HepG2 (cell line): ENCODE data around the gene NUDT22. TPM values are rescaled to one million over a fixed set of nuclear protein-coding genes. Genes with fewer than 3 reads are reported as not detected.

Experiments used
- ATAD3A ChIP-seq: sonication (generic); formaldehyde crosslinking; IDR thresholded peaks from 2 replicates; pipeline ENCODE4 v1.4.0; 2020; ENCODE audit warnings: missing genetic modification reagents
- ATF7-NPFF ChIP-seq: sonication (generic); formaldehyde crosslinking; IDR thresholded peaks from 2 replicates; pipeline ENCODE4 v1.8.1; 2023; ENCODE audit warnings: mild to moderate bottlenecking, low read depth, missing genetic modification reagents, moderate library complexity
- IKZF1 ChIP-seq: fragments of 450-650 bp; IDR thresholded peaks from 2 replicates; pipeline ENCODE4 v1.7.1; 2016
- MTF1 ChIP-seq: sonication (generic); formaldehyde crosslinking; IDR thresholded peaks from 2 replicates; pipeline ENCODE4 v1.5.0; 2020; ENCODE audit warnings: missing genetic modification reagents
- NONO ChIP-seq, 2 experiments: fragments of 450-650 bp in 1 of 2; sonication (generic) in 1 of 2; formaldehyde crosslinking in 1 of 2; IDR thresholded peaks in 1 of 2; conservative IDR thresholded peaks in 1 of 2; 2 replicates each; pipeline versions ENCODE4 v1.6.1 to v1.8.0; 2017 to 2022; ENCODE audit warnings: mild to moderate bottlenecking in 1 of 2, missing genetic modification reagents in 1 of 2, moderate library complexity in 1 of 2
- SAP130 ChIP-seq: IDR thresholded peaks from 2 replicates; pipeline ENCODE4 v1.6.1; 2016; ENCODE audit warnings: low read depth
- SUZ12 ChIP-seq: fragments of 150-350 bp; IDR thresholded peaks from 2 replicates; pipeline ENCODE4 v1.6.1; 2014; ENCODE audit warnings: low read depth, low read length
- ZBTB7A ChIP-seq: sonication (generic); formaldehyde crosslinking; IDR thresholded peaks from 2 replicates; pipeline ENCODE4 v1.8.0; 2022; ENCODE audit warnings: mild to moderate bottlenecking, missing genetic modification reagents
- ZBTB8A ChIP-seq: sonication (generic); formaldehyde crosslinking; IDR thresholded peaks from 2 replicates; pipeline ENCODE4 v1.4.0; 2020; ENCODE audit warnings: mild to moderate bottlenecking, low read depth, missing genetic modification reagents, borderline replicate concordance
- ZMAT3 ChIP-seq: sonication (generic); formaldehyde crosslinking; conservative IDR thresholded peaks from 2 replicates; pipeline ENCODE4 v1.7.0; 2021; ENCODE audit warnings: missing genetic modification reagents
- ZNF264 ChIP-seq: sonication (generic); formaldehyde crosslinking; IDR thresholded peaks from 2 replicates; pipeline ENCODE4 v1.4.0; 2020; ENCODE audit warnings: missing genetic modification reagents
- ZNF329 ChIP-seq: sonication (generic); formaldehyde crosslinking; IDR thresholded peaks from 2 replicates; pipeline ENCODE4 v1.9.0; 2021; ENCODE audit warnings: low read depth, mild to moderate bottlenecking, missing genetic modification reagents
- ZNF549 ChIP-seq: sonication (generic); formaldehyde crosslinking; IDR thresholded peaks from 2 replicates; pipeline ENCODE4 v1.5.0; 2020; ENCODE audit warnings: missing genetic modification reagents
- ZNF614 ChIP-seq: IDR thresholded peaks from 2 replicates; pipeline ENCODE4 v1.6.1; 2018; ENCODE audit warnings: missing biosample characterization, missing genetic modification reagents, inconsistent platforms, borderline replicate concordance
- polyA plus RNA-seq, 8 experiments: library from polyadenylated mRNA; depleted of rRNA in 3 of 8; stranded (reverse) in 7 of 8; unstranded in 1 of 8; fragments of >200 nt; fragmentation: Illumina TruSeq in 4 of 8; extraction: Trizol in 4 of 8; gene quantifications; 2 replicates each; pipeline versions ENCODE4 v1.2.1 to v1.2.3, GENCODE V29; 2011 to 2016; ENCODE audit warnings: low read depth in 4 of 8, missing spikeins in 1 of 8, mixed read lengths in 1 of 8; ENCODE audit not compliant: insufficient read depth in 1 of 8
- total RNA-seq, 5 experiments: library from RNA; depleted of rRNA; stranded (reverse); fragments of >200 nt; fragmentation: Illumina TruSeq; extraction: Trizol; gene quantifications; 2 replicates each; pipeline ENCODE4 v1.2.3, GENCODE V29; 2016; ENCODE audit warnings: low read depth in 1 of 5
- TF ChIP-seq, protein P1 (sequence below): sonication (generic); formaldehyde crosslinking; IDR thresholded peaks from 2 replicates; pipeline ENCODE4 v1.5.1; 2020; ENCODE audit warnings: mild to moderate bottlenecking, missing genetic modification reagents, moderate library complexity
- TF ChIP-seq, protein P2 (sequence below): sonication (generic); formaldehyde crosslinking; IDR thresholded peaks from 2 replicates; pipeline ENCODE4 v1.4.0; 2020; ENCODE audit warnings: missing genetic modification reagents, borderline replicate concordance
- TF ChIP-seq, protein P3 (sequence below): sonication (generic); formaldehyde crosslinking; IDR thresholded peaks from 2 replicates; pipeline ENCODE4 v1.5.0; 2020; ENCODE audit warnings: missing genetic modification reagents
- TF ChIP-seq, protein P4 (sequence below): sonication (generic); formaldehyde crosslinking; IDR thresholded peaks from 2 replicates; pipeline ENCODE4 v1.9.0; 2021; ENCODE audit warnings: missing genetic modification reagents, borderline replicate concordance
- TF ChIP-seq, protein P5 (sequence below): sonication (generic); formaldehyde crosslinking; IDR thresholded peaks from 2 replicates; pipeline ENCODE4 v1.4.0; 2020; ENCODE audit warnings: mild to moderate bottlenecking, low read depth, missing genetic modification reagents

NUDT22 gene
- total and polyA plus RNA-seq, 2 of the 13 experiments (the other 11 are each of a cell fraction or from before 2014, with no cell fraction given), result 33.5 to 39.8 TPM

DNA sequence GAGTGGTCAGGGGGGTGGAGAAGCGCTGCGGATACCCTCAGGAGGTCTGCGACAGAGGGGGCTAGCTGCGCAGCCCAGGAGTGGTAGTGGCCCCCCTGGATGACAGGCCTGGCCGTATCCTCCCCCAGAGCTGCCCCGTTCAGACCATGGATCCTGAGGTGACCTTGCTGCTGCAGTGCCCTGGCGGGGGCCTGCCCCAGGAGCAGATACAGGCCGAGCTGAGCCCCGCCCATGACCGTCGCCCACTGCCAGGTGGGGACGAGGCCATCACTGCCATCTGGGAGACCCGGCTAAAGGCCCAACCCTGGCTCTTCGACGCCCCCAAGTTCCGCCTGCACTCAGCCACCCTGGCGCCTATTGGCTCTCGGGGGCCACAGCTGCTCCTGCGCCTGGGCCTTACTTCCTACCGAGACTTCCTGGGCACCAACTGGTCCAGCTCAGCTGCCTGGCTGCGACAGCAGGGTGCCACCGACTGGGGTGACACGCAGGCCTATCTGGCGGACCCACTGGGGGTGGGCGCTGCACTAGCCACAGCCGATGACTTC, 505 bp downstream of the NUDT22 start (continued):
- TF ChIP-seq ZMAT3 (CRISPR knock-in tag) (0 out of 2 replicates have a peak, but pooled peaks have one; percentile 1), SAP130 (CRISPR knock-in tag) (peak; percentile 46; the same call in 1 of the 2 replicates), ZNF264 (CRISPR knock-in tag) (0 out of 2 replicates have a peak, but pooled peaks have one; percentile 19), ZBTB8A (CRISPR knock-in tag) (no peak), MTF1 (CRISPR knock-in tag) (no peak), IKZF1 (no peak), ZNF329 (no peak), SUZ12 (no peak), ZNF614 (CRISPR knock-in tag) (no peak; the same call in 1 of the 2 replicates), ZBTB7A (CRISPR knock-in tag) (no peak), ATAD3A (CRISPR knock-in tag) (no peak), ATF7-NPFF (no peak), NONO (IDR thresholded peaks at IDR 0.05) (no peak), NONO (CRISPR knock-in tag; conservative IDR thresholded peaks at IDR 0.05) (no peak), ZNF549 (no peak)
- TF ChIP-seq, protein P1, sequence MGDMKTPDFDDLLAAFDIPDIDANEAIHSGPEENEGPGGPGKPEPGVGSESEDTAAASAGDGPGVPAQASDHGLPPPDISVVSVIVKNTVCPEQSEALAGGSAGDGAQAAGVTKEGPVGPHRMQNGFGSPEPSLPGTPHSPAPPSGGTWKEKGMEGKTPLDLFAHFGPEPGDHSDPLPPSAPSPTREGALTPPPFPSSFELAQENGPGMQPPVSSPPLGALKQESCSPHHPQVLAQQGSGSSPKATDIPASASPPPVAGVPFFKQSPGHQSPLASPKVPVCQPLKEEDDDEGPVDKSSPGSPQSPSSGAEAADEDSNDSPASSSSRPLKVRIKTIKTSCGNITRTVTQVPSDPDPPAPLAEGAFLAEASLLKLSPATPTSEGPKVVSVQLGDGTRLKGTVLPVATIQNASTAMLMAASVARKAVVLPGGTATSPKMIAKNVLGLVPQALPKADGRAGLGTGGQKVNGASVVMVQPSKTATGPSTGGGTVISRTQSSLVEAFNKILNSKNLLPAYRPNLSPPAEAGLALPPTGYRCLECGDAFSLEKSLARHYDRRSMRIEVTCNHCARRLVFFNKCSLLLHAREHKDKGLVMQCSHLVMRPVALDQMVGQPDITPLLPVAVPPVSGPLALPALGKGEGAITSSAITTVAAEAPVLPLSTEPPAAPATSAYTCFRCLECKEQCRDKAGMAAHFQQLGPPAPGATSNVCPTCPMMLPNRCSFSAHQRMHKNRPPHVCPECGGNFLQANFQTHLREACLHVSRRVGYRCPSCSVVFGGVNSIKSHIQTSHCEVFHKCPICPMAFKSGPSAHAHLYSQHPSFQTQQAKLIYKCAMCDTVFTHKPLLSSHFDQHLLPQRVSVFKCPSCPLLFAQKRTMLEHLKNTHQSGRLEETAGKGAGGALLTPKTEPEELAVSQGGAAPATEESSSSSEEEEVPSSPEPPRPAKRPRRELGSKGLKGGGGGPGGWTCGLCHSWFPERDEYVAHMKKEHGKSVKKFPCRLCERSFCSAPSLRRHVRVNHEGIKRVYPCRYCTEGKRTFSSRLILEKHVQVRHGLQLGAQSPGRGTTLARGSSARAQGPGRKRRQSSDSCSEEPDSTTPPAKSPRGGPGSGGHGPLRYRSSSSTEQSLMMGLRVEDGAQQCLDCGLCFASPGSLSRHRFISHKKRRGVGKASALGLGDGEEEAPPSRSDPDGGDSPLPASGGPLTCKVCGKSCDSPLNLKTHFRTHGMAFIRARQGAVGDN (CRISPR knock-in tag), result peak; percentile 92
- TF ChIP-seq, protein P2, sequence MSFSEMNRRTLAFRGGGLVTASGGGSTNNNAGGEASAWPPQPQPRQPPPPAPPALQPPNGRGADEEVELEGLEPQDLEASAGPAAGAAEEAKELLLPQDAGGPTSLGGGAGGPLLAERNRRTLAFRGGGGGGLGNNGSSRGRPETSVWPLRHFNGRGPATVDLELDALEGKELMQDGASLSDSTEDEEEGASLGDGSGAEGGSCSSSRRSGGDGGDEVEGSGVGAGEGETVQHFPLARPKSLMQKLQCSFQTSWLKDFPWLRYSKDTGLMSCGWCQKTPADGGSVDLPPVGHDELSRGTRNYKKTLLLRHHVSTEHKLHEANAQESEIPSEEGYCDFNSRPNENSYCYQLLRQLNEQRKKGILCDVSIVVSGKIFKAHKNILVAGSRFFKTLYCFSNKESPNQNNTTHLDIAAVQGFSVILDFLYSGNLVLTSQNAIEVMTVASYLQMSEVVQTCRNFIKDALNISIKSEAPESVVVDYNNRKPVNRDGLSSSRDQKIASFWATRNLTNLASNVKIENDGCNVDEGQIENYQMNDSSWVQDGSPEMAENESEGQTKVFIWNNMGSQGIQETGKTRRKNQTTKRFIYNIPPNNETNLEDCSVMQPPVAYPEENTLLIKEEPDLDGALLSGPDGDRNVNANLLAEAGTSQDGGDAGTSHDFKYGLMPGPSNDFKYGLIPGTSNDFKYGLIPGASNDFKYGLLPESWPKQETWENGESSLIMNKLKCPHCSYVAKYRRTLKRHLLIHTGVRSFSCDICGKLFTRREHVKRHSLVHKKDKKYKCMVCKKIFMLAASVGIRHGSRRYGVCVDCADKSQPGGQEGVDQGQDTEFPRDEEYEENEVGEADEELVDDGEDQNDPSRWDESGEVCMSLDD (CRISPR knock-in tag), result no peak
- TF ChIP-seq, protein P3, sequence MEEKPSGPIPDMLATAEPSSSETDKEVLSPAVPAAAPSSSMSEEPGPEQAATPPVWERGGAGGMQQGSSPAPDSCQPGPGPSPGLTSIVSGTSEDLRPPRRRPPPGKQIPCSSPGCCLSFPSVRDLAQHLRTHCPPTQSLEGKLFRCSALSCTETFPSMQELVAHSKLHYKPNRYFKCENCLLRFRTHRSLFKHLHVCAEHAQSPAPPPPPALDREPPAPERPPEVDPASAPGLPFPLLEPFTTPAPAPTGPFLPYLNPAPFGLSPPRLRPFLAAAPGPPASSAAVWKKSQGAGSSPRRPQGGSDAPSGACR (CRISPR knock-in tag), result no peak
- TF ChIP-seq, protein P4, sequence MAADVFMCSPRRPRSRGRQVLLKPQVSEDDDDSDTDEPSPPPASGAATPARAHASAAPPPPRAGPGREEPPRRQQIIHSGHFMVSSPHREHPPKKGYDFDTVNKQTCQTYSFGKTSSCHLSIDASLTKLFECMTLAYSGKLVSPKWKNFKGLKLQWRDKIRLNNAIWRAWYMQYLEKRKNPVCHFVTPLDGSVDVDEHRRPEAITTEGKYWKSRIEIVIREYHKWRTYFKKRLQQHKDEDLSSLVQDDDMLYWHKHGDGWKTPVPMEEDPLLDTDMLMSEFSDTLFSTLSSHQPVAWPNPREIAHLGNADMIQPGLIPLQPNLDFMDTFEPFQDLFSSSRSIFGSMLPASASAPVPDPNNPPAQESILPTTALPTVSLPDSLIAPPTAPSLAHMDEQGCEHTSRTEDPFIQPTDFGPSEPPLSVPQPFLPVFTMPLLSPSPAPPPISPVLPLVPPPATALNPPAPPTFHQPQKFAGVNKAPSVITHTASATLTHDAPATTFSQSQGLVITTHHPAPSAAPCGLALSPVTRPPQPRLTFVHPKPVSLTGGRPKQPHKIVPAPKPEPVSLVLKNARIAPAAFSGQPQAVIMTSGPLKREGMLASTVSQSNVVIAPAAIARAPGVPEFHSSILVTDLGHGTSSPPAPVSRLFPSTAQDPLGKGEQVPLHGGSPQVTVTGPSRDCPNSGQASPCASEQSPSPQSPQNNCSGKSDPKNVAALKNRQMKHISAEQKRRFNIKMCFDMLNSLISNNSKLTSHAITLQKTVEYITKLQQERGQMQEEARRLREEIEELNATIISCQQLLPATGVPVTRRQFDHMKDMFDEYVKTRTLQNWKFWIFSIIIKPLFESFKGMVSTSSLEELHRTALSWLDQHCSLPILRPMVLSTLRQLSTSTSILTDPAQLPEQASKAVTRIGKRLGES (CRISPR knock-in tag), result no peak
- TF ChIP-seq, protein P5, sequence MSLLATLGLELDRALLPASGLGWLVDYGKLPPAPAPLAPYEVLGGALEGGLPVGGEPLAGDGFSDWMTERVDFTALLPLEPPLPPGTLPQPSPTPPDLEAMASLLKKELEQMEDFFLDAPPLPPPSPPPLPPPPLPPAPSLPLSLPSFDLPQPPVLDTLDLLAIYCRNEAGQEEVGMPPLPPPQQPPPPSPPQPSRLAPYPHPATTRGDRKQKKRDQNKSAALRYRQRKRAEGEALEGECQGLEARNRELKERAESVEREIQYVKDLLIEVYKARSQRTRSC, result no peak
